ENCODE results near the gene EPYC.

The EPYC gene

GRCh38 chr12:90954428-90954827, 50.3 kb downstream of the EPYC start:
- no peak for DNase-seq

- no peak for DNase-seq
Observed at GRCh38 chr12:90953956-90954421, 50.8 kb downstream of the EPYC start.

- no peak for DNase-seq
Observed at GRCh38 chr12:90951432-90952105, 53.2 kb downstream of the EPYC start.

GRCh38 chr12:90947869-90948268, 56.9 kb downstream of the EPYC start:
- DNase-seq = no peak

GRCh38 chr12:90945070-90945649, 59.6 kb downstream of the EPYC start:
- DNase-seq = peak; percentile 68 to 71

GRCh38 chr12:90943255-90943654, 61.5 kb downstream of the EPYC start:
- no peak for DNase-seq

- DNase-seq = peak; percentile 84 to 92
Observed at GRCh38 chr12:90940872-90941499, 63.8 kb downstream of the EPYC start.

GRCh38 chr12:90939382-90939781, 65.4 kb downstream of the EPYC start:
- DNase-seq = no peak

- no peak for DNase-seq
Observed at GRCh38 chr12:90938451-90938850, 66.3 kb downstream of the EPYC start.

GRCh38 chr12:90937651-90938050, 67.1 kb downstream of the EPYC start:
- DNase-seq = no peak

- DNase-seq = no peak
Observed at GRCh38 chr12:90936230-90937005, 68.4 kb downstream of the EPYC start.

GRCh38 chr12:90925562-90925961, 79.2 kb downstream of the EPYC start:
- DNase-seq = no peak

- DNase-seq = no peak
Observed at GRCh38 chr12:90924406-90924805, 80.4 kb downstream of the EPYC start.

- DNase-seq = no peak
Observed at GRCh38 chr12:90922145-90922627, 82.6 kb downstream of the EPYC start.

- no peak for DNase-seq
Observed at GRCh38 chr12:90921536-90921935, 83.2 kb downstream of the EPYC start.

GRCh38 chr12:90920222-90920621, 84.5 kb downstream of the EPYC start:
- DNase-seq = no peak

GRCh38 chr12:90917431-90917830, 87.3 kb downstream of the EPYC start:
- DNase-seq = no peak

GRCh38 chr12:90916516-90916915, 88.3 kb downstream of the EPYC start:
- no peak for DNase-seq

- DNase-seq = no peak
Observed at GRCh38 chr12:90915353-90915752, 89.4 kb downstream of the EPYC start.
